GM21360 (cell line): ENCODE results near the gene IFNA7.
A peak's percentile ranks its signal among the peaks of the same experiment; 100 is the strongest.
"Not testable (repeated sequence)": the region's sequence is repeated elsewhere in the genome, so short reads cannot be mapped to it uniquely, and the experiment has no call there.

ENCODE experiments used
- ATAC-seq: cut with Tn5 transposase; IDR thresholded peaks from one replicate; pipeline ENCODE4 v1.9.1; 2021; ENCODE audit warnings: mild to moderate bottlenecking, moderate library complexity; ENCODE audit not compliant: unreplicated experiment

Gene IFNA7

GRCh38 chr9:21202105-21202504 lies at the start of gene IFNA7:
TSS of gene IFNA7 (minus strand) at chr9:21202205. CDS start at chr9:21202165, 40 bp downstream.
- ATAC-seq = not testable (repeated sequence)

- ATAC-seq = no peak
These were observed 49.6 kb upstream of the IFNA7 start for GRCh38 chr9:21251638-21252037.

GRCh38 chr9:21251190-21251589 lies 49.2 kb upstream of the IFNA7 start:
- no peak for ATAC-seq

GRCh38 chr9:21244836-21245235 lies 42.8 kb upstream of the IFNA7 start:
- ATAC-seq = no peak

GRCh38 chr9:21239911-21240310 lies 37.9 kb upstream of the IFNA7 start, which contains the start of gene IFNA14:
TSS of gene IFNA14 (minus strand) at chr9:21240005. CDS start at chr9:21239935, 70 bp downstream.
- no peak for ATAC-seq

- ATAC-seq = not testable (repeated sequence)
These were observed 34.3 kb upstream of the IFNA7 start for GRCh38 chr9:21236360-21236714.

GRCh38 chr9:21235468-21236359 lies 33.7 kb upstream of the IFNA7 start:
- peak; percentile 87 for ATAC-seq

GRCh38 chr9:21234153-21234687 lies 32.2 kb upstream of the IFNA7 start:
- no peak for ATAC-seq

GRCh38 chr9:21233258-21233657 lies 31.3 kb upstream of the IFNA7 start:
- ATAC-seq = no peak

- no peak for ATAC-seq
These were observed 26.1 kb upstream of the IFNA7 start, which contains the start of gene IFNA17 for GRCh38 chr9:21228122-21228521. TSS of gene IFNA17 (minus strand) at chr9:21228222. CDS start at chr9:21228173, 49 bp downstream.

- not testable (repeated sequence) for ATAC-seq
These were observed 15.2 kb upstream of the IFNA7 start, which contains the start of gene IFNA16 for GRCh38 chr9:21217211-21217610. TSS of gene IFNA16 (minus strand) at chr9:21217311. CDS start at chr9:21217305, 6 bp downstream.

GRCh38 chr9:21213411-21214326 lies 11.7 kb upstream of the IFNA7 start:
- peak; percentile 76 for ATAC-seq

- not testable (repeated sequence) for ATAC-seq
These were observed 10.2 kb upstream of the IFNA7 start for GRCh38 chr9:21212160-21212559.

- not testable (repeated sequence) for ATAC-seq
These were observed 8.8 kb upstream of the IFNA7 start for GRCh38 chr9:21210782-21211181.

GRCh38 chr9:21210311-21210710 lies 8.3 kb upstream of the IFNA7 start:
- ATAC-seq = no peak

- ATAC-seq = not testable (repeated sequence)
These were observed 5.0 kb upstream of the IFNA7 start, which contains the start of gene IFNA10 for GRCh38 chr9:21207043-21207442. TSS of gene IFNA10 (minus strand) at chr9:21207143. CDS start at chr9:21207097, 46 bp downstream.

- ATAC-seq = no peak
These were observed 3.2 kb upstream of the IFNA7 start for GRCh38 chr9:21205204-21205603.

- peak; percentile 91 for ATAC-seq
These were observed 6.9 kb downstream of the IFNA7 start for GRCh38 chr9:21194867-21195776.

- ATAC-seq = not testable (repeated sequence)
These were observed 14.5 kb downstream of the IFNA7 start, which contains the start of gene IFNA4 for GRCh38 chr9:21187487-21187886. TSS of gene IFNA4 (minus strand) at chr9:21187587. CDS start at chr9:21187531, 56 bp downstream.
